ENCODE results near the gene PROM2. TPM values are rescaled to one million over a fixed set of nuclear protein-coding genes. Genes with fewer than 3 reads are reported as not detected.

PROM2 gene
- total and polyA plus RNA-seq, 7 donors, result 0.18 to 1.4 (median 0.82) TPM

- peak in 1 of 2 donors; percentile 12 for DNase-seq
Observed at GRCh38 chr2:95331606-95332005, 57.4 kb downstream of the PROM2 start.

GRCh38 chr2:95332036-95332435 lies 57.8 kb downstream of the PROM2 start:
- intact Hi-C loops (cut with DNase I), result no loop called here
- no peak for TF ChIP-seq CTCF (IDR thresholded peaks at IDR 0.05)
- Histone ChIP-seq H3K27ac (no peak overlapping the region), H3K9me3 (no peaks in the 10 kb centered on the region), H3K27me3 (ENCODE audit: insufficient read depth in 3 of 3, low read length in 2 of 3) (no peaks in the 10 kb centered on the region), H3K4me3 (no peak overlapping the region), H3K36me3 (ENCODE audit: insufficient read depth in 1 of 2, low read depth in 1 of 2) (no peaks in the 10 kb centered on the region), H3K4me1 (peaks cover 4% of the 10 kb centered on the region)
- ATAC-seq, result no peak
- peak in 1 of 2 donors; percentile 8 for DNase-seq
- WGBS, 3 donors, result 94 to 96% (median 95%) methylated on average over 8 of the region's 8 CpGs

More at GRCh38 chr2:95331606-95332005, 57.4 kb downstream of the PROM2 start:
- 86 to 89% (median 86%) methylated on average over 10 of the region's 10 CpGs for WGBS, 3 donors
- intact Hi-C loops (cut with DNase I), result no loop called here
- no peak for TF ChIP-seq CTCF (IDR thresholded peaks at IDR 0.05)
- no peaks in the 10 kb centered on the region for H3K27me3 ChIP-seq (ENCODE audit: insufficient read depth in 3 of 3, low read length in 2 of 3)
- H3K27ac ChIP-seq, result no peak overlapping the region
- H3K4me3 ChIP-seq, result no peak overlapping the region
- H3K4me1 ChIP-seq, result peaks cover 4% of the 10 kb centered on the region
- H3K9me3 ChIP-seq, result no peaks in the 10 kb centered on the region
- H3K36me3 ChIP-seq (ENCODE audit: insufficient read depth in 1 of 2, low read depth in 1 of 2), result no peaks in the 10 kb centered on the region
- no peak for ATAC-seq

GRCh38 chr2:95333056-95333455 lies 58.8 kb downstream of the PROM2 start:
- DNase-seq (peak in 1 of 2 donors; percentile 13), ATAC-seq (no peak)
- Histone ChIP-seq H3K9me3 (no peaks in the 10 kb centered on the region), H3K27ac (no peak overlapping the region), H3K4me1 (peaks cover 4% of the 10 kb centered on the region), H3K36me3 (ENCODE audit: insufficient read depth in 1 of 2, low read depth in 1 of 2) (no peaks in the 10 kb centered on the region), H3K4me3 (no peak overlapping the region), H3K27me3 (ENCODE audit: insufficient read depth in 3 of 3, low read length in 2 of 3) (no peaks in the 10 kb centered on the region)
- no peak for TF ChIP-seq CTCF (IDR thresholded peaks at IDR 0.05)
- 89 to 91% (median 90%) methylated on average over 7 of the region's 7 CpGs for WGBS, 3 donors
- intact Hi-C loops (cut with DNase I), result no loop called here

GRCh38 chr2:95333888-95334338 lies 59.7 kb downstream of the PROM2 start:
- no peaks in the 10 kb centered on the region for H3K36me3 ChIP-seq (ENCODE audit: insufficient read depth in 1 of 2, low read depth in 1 of 2)
- H3K4me3 ChIP-seq, result no peak overlapping the region
- H3K27me3 ChIP-seq (ENCODE audit: insufficient read depth in 3 of 3, low read length in 2 of 3), result no peaks in the 10 kb centered on the region
- no peaks in the 10 kb centered on the region for H3K9me3 ChIP-seq
- no peak for TF ChIP-seq CTCF (IDR thresholded peaks at IDR 0.05)
- peaks cover 4% of the 10 kb centered on the region for H3K4me1 ChIP-seq
- WGBS, 3 donors, result 13 to 25% (median 20%) methylated on average over 11 of the region's 11 CpGs
- DNase-seq (peak; percentile 19 to 53), ATAC-seq (peak; percentile 54 to 62 (median 60))
- intact Hi-C loops (cut with DNase I), result no loop called here
- no peak overlapping the region for H3K27ac ChIP-seq

Measured in psoas muscle (tissue), 8 donors.